K562 (cell line): ENCODE data around the gene EFCC1. TPM values are rescaled to one million over a fixed set of nuclear protein-coding genes. Genes with fewer than 3 reads are reported as not detected.
A peak's percentile ranks its signal among the peaks of the same experiment; 100 is the strongest.

Experiments
- CREBBP ChIP-seq: IDR thresholded peaks from one replicate; pipeline ENCODE4 v1.6.1; 2012; ENCODE audit warnings: low read depth, mild to moderate bottlenecking, control low read depth, inconsistent platforms, low read length
- E2F6 ChIP-seq, 2 experiments: IDR thresholded peaks; 2 replicates each; pipeline ENCODE4 v1.6.1; 2011; ENCODE audit warnings: borderline replicate concordance in 1 of 2, control low read depth in 1 of 2, low read depth in 1 of 2, low read length in 1 of 2, mild to moderate bottlenecking in 1 of 2, mixed read lengths in 1 of 2, moderate library complexity in 1 of 2; ENCODE audit not compliant: insufficient read depth in 1 of 2, insufficient read length in 1 of 2, poor library complexity in 1 of 2, severe bottlenecking in 1 of 2; ENCODE audit errors: extremely low read depth in 1 of 2
- HMG20B ChIP-seq: fragments of 250-450 bp; sonication (Bioruptor Pico); IDR thresholded peaks from 2 replicates; pipeline ENCODE4 v1.5.0; 2021; ENCODE audit warnings: mild to moderate bottlenecking
- MLLT1 ChIP-seq, 2 experiments: fragments of 450-650 bp; IDR thresholded peaks; 2 replicates each; pipeline ENCODE4 v1.6.1; 2016
- NELFE ChIP-seq: IDR thresholded peaks from 2 replicates; pipeline ENCODE4 v1.6.1; 2011; ENCODE audit warnings: mild to moderate bottlenecking; ENCODE audit not compliant: insufficient read depth, insufficient read length
- RBM25 ChIP-seq: fragments of 200-400 bp; formaldehyde crosslinking; IDR thresholded peaks from 2 replicates; pipeline ENCODE4 v1.6.1; 2018; ENCODE audit warnings: low read length, low read depth, moderate library complexity; ENCODE audit not compliant: severe bottlenecking
- RFX7 ChIP-seq: fragments of 250-450 bp; sonication (Bioruptor Pico); IDR thresholded peaks from 2 replicates; pipeline ENCODE4 v1.5.1; 2021; ENCODE audit warnings: mild to moderate bottlenecking
- SMAD4 ChIP-seq: fragments of 250-450 bp; sonication (Bioruptor Pico); conservative IDR thresholded peaks from 2 replicates; pipeline ENCODE4 v1.8.0; 2021; ENCODE audit warnings: inconsistent platforms, mild to moderate bottlenecking, moderate library complexity
- STAT6 ChIP-seq: sonication (generic); formaldehyde crosslinking; IDR thresholded peaks from 2 replicates; pipeline ENCODE4 v1.8.1; 2023; ENCODE audit warnings: mild to moderate bottlenecking, missing genetic modification reagents
- TEAD2 ChIP-seq: fragments of 450-650 bp; IDR thresholded peaks from 2 replicates; pipeline ENCODE4 v1.6.1; 2016; ENCODE audit warnings: missing genetic modification characterization, control low read depth, missing compliant biosample characterization
- TRIM24 ChIP-seq, 2 experiments: fragments of 450-650 bp; IDR thresholded peaks; 2 replicates each; pipeline ENCODE4 v1.6.1; 2016
- ZBTB1 ChIP-seq: sonication (generic); formaldehyde crosslinking; IDR thresholded peaks from 2 replicates; pipeline ENCODE4 v1.8.1; 2023; ENCODE audit warnings: missing genetic modification reagents, low read depth, mild to moderate bottlenecking, borderline replicate concordance
- ZNF232 ChIP-seq: sonication (generic); formaldehyde crosslinking; IDR thresholded peaks from 2 replicates; pipeline ENCODE4 v1.8.0; 2022; ENCODE audit warnings: mild to moderate bottlenecking, missing genetic modification reagents
- ZNF282 ChIP-seq: sonication (generic); formaldehyde crosslinking; IDR thresholded peaks from 2 replicates; pipeline ENCODE4 v1.8.1; 2023; ENCODE audit warnings: missing genetic modification reagents
- polyA plus RNA-seq, 8 experiments: library from polyadenylated mRNA; depleted of rRNA in 4 of 8; stranded (reverse) in 5 of 8; unstranded in 3 of 8; fragments of >200 nt; fragmentation: Nextera tagmentation in 2 of 8; fragmentation: Illumina TruSeq in 1 of 8; extraction: Ambion mirVana in 2 of 8; extraction: Trizol in 1 of 8; gene quantifications; 2 replicates each; pipeline versions ENCODE4 v1.2.1 to v1.2.3, GENCODE V29; 2011 to 2014; ENCODE audit warnings: inconsistent platforms in 1 of 8, missing spikeins in 1 of 8
- total RNA-seq, 7 experiments: library from RNA; depleted of rRNA in 6 of 7; stranded (reverse); fragments of >200 nt in 6 of 7; fragmentation: Illumina TruSeq in 2 of 7; extraction: Trizol in 2 of 7; gene quantifications; 2 replicates each; pipeline versions ENCODE4 v1.2.1 to v1.2.3, GENCODE V29; 2011 to 2021; ENCODE audit warnings: low replicate concordance in 1 of 7
- TF ChIP-seq, protein P1 (sequence below): fragments of 250-450 bp; sonication (Bioruptor Pico); IDR thresholded peaks from 2 replicates; pipeline ENCODE4 v1.8.0; 2021; ENCODE audit warnings: borderline replicate concordance, mild to moderate bottlenecking, moderate library complexity; ENCODE audit not compliant: poor library complexity, severe bottlenecking
- TF ChIP-seq, protein P2 (sequence below), 2 experiments: fragments of 450-650 bp; IDR thresholded peaks; 2 replicates each; pipeline ENCODE4 v1.6.1; 2018; ENCODE audit warnings: mild to moderate bottlenecking in 2 of 2, low read depth in 1 of 2; ENCODE audit not compliant: partially characterized antibody in 2 of 2

EFCC1 gene
- total and polyA plus RNA-seq, 9 of the 15 experiments (the other 6 are each of a cell fraction or from before 2014, with no cell fraction given) = not detected

DNA sequence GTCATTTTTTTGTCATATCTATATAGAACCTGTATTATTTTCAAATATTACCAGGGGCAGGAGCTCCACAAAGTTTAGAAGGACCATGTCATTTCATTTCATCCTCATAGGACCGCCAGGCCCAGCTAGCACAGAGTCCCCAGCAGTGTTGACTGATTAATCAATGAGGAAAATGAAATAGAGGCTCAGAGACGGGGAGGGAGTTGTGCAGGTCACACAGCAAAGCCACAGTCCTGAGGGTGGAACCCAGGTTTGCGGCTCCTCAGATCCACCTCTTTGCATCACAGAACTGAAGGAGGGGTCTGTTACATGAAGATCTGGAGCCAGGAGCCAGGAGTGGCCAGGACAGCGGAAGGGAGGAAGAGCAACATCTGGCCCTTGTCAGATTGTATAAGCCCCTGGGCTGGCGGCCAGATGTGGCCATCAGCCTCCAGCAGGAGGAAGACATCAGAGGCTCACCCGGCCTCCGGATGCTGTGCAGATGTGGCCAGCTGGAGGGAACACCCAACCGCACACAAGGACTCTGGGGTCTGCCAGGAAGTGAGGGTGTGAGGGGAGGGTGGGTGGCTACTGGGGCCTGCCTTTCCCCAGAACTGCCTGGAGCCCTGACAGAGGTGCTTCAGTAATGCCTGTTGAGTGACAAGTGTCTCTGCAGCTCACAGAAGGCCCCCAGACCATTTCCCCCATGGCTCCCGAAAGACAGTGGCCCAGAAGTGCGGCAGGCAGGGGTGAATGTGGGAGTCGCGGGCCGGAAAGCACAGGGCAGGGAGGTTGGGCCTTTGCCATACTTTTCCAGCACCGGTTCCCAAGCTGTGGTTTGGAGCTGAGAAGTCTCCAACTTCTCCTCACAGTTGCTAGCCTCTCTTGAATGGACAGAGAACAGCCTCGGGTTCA is 21.3 kb downstream of the EFCC1 start (continued):
- no peak for TF ChIP-seq NELFE
- TF ChIP-seq MLLT1 (IDR thresholded peaks at IDR 0.05) = no peak
- TF ChIP-seq TEAD2 = no peak
- TF ChIP-seq, protein P1, sequence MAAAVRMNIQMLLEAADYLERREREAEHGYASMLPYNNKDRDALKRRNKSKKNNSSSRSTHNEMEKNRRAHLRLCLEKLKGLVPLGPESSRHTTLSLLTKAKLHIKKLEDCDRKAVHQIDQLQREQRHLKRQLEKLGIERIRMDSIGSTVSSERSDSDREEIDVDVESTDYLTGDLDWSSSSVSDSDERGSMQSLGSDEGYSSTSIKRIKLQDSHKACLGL (CRISPR knock-in tag) = no peak
- TF ChIP-seq HMG20B (CRISPR knock-in tag) = no peak
- peak; percentile 40 to 41; a peak in 2 of 4 replicates for TF ChIP-seq TRIM24 (IDR thresholded peaks at IDR 0.05)
- no peak for TF ChIP-seq CREBBP
- TF ChIP-seq, protein P2, sequence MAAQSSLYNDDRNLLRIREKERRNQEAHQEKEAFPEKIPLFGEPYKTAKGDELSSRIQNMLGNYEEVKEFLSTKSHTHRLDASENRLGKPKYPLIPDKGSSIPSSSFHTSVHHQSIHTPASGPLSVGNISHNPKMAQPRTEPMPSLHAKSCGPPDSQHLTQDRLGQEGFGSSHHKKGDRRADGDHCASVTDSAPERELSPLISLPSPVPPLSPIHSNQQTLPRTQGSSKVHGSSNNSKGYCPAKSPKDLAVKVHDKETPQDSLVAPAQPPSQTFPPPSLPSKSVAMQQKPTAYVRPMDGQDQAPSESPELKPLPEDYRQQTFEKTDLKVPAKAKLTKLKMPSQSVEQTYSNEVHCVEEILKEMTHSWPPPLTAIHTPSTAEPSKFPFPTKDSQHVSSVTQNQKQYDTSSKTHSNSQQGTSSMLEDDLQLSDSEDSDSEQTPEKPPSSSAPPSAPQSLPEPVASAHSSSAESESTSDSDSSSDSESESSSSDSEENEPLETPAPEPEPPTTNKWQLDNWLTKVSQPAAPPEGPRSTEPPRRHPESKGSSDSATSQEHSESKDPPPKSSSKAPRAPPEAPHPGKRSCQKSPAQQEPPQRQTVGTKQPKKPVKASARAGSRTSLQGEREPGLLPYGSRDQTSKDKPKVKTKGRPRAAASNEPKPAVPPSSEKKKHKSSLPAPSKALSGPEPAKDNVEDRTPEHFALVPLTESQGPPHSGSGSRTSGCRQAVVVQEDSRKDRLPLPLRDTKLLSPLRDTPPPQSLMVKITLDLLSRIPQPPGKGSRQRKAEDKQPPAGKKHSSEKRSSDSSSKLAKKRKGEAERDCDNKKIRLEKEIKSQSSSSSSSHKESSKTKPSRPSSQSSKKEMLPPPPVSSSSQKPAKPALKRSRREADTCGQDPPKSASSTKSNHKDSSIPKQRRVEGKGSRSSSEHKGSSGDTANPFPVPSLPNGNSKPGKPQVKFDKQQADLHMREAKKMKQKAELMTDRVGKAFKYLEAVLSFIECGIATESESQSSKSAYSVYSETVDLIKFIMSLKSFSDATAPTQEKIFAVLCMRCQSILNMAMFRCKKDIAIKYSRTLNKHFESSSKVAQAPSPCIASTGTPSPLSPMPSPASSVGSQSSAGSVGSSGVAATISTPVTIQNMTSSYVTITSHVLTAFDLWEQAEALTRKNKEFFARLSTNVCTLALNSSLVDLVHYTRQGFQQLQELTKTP (IDR thresholded peaks at IDR 0.05; ENCODE audit: low read depth in 1 of 2, partially characterized antibody in 2 of 2) = no peak
- TF ChIP-seq E2F6 (IDR thresholded peaks at IDR 0.05; ENCODE audit: borderline replicate concordance in 1 of 2, extremely low read depth in 1 of 2, insufficient read depth in 1 of 2, insufficient read length in 1 of 2, low read depth in 1 of 2, low read length in 1 of 2, poor library complexity in 1 of 2, severe bottlenecking in 1 of 2) = no peak
- peak; percentile 48; the same call in 1 of the 2 replicates for TF ChIP-seq SMAD4
- TF ChIP-seq ZNF232 (CRISPR knock-in tag) = no peak
- no peak for TF ChIP-seq ZBTB1
- no peak for TF ChIP-seq RFX7 (CRISPR knock-in tag)
- no peak for TF ChIP-seq STAT6
- peak; percentile 36 for TF ChIP-seq RBM25
- TF ChIP-seq ZNF282 = no peak
